ENCODE results near the gene FGF3.

Gene FGF3

GRCh38 chr11:69822676-69823494, 3.7 kb upstream of the FGF3 start:
- no peak for DNase-seq

GRCh38 chr11:69821511-69822040, 2.4 kb upstream of the FGF3 start:
- DNase-seq = no peak

- no peak for DNase-seq
Observed at GRCh38 chr11:69820441-69820840, 1.2 kb upstream of the FGF3 start.

GRCh38 chr11:69819541-69820070, 390 bp upstream of the FGF3 start:
- no peak for DNase-seq

- no peak for DNase-seq
Observed at GRCh38 chr11:69818231-69818602, 999 bp downstream of the FGF3 start.

GRCh38 chr11:69817265-69818230, 1.7 kb downstream of the FGF3 start:
- no peak for DNase-seq

GRCh38 chr11:69816671-69817070, 2.5 kb downstream of the FGF3 start:
- no peak for DNase-seq

GRCh38 chr11:69815973-69816372, 3.2 kb downstream of the FGF3 start:
- no peak for DNase-seq

GRCh38 chr11:69814902-69815301, 4.3 kb downstream of the FGF3 start:
- DNase-seq = no peak

GRCh38 chr11:69814411-69814810, 4.8 kb downstream of the FGF3 start:
- DNase-seq = no peak

- DNase-seq = no peak
Observed at GRCh38 chr11:69813839-69814238, 5.4 kb downstream of the FGF3 start.

GRCh38 chr11:69812946-69813345, 6.3 kb downstream of the FGF3 start:
- DNase-seq = no peak

- no peak for DNase-seq
Observed at GRCh38 chr11:69812256-69812655, 7.0 kb downstream of the FGF3 start.

GRCh38 chr11:69811431-69811830, 7.8 kb downstream of the FGF3 start:
- no peak for DNase-seq

GRCh38 chr11:69810289-69811118, 8.7 kb downstream of the FGF3 start:
- no peak for DNase-seq

GRCh38 chr11:69808667-69809086, 10.5 kb downstream of the FGF3 start:
- DNase-seq = no peak

- DNase-seq = no peak
Observed at GRCh38 chr11:69807106-69807815, 12.0 kb downstream of the FGF3 start.

- no peak for DNase-seq
Observed at GRCh38 chr11:69804769-69805508, 14.3 kb downstream of the FGF3 start.

GRCh38 chr11:69803604-69804218, 15.5 kb downstream of the FGF3 start:
- DNase-seq = no peak

GRCh38 chr11:69803022-69803421, 16.2 kb downstream of the FGF3 start:
- no peak for DNase-seq

GRCh38 chr11:69802590-69802989, 16.6 kb downstream of the FGF3 start:
- DNase-seq = no peak
